ENCODE results near the gene MYD88. TPM values are rescaled to one million over a fixed set of nuclear protein-coding genes. Genes with fewer than 3 reads are reported as not detected.

The MYD88 gene
- total and polyA plus RNA-seq, 9 of the 15 experiments (the other 6 are each of a cell fraction or from before 2014, with no cell fraction given) = 3.2 to 47.3 (median 27.6) TPM

DNA sequence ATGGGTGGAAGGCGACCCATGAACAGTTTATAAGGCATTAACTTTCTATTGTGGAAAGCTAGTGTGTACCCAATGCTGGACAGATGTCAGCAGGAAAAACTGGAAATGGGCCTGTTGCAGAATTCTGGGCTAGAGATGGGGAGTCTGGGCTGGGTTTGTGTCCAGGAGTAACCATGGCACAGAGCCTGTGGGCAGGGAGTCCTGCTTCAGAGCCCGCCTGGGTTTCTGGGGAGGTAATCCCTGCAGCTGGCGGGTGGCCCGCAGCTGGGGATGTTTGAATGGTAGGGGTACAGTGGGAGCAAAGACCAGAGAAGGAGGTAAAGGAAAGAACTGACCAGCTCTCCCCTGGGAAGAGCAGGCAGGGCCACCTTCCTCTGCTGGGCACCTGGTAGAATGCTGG is 27.3 kb upstream of the MYD88 start (continued):
- TF ChIP-seq FOSL1 (tag; conservative IDR thresholded peaks at IDR 0.05) (no peak), PREB (CRISPR knock-in tag; IDR thresholded peaks at IDR 0.05) (no peak), HDAC1 (IDR thresholded peaks at IDR 0.05) (no peak), EP400 (IDR thresholded peaks at IDR 0.05) (no peak), SREBF1 (IDR thresholded peaks at IDR 0.05; ENCODE audit: borderline replicate concordance, low read depth, low read length) (no peak), IRF1 (CRISPR knock-in tag; IDR thresholded peaks at IDR 0.05; ENCODE audit: borderline replicate concordance) (no peak), KLF10 (CRISPR knock-in tag; IDR thresholded peaks at IDR 0.05) (no peak), CBFA2T2 (conservative IDR thresholded peaks at IDR 0.05) (no peak), HOXB6 (CRISPR knock-in tag; IDR thresholded peaks at IDR 0.05; ENCODE audit: borderline replicate concordance) (no peak), PURB (CRISPR knock-in tag; IDR thresholded peaks at IDR 0.05; ENCODE audit: low read depth) (no peak), MCM7 (IDR thresholded peaks at IDR 0.05) (no peak), ETS2 (tag; IDR thresholded peaks at IDR 0.05; ENCODE audit: borderline replicate concordance, poor library complexity, severe bottlenecking) (no peak), TRIM28 (IDR thresholded peaks at IDR 0.05) (no peak)
- TF ChIP-seq, protein P1, sequence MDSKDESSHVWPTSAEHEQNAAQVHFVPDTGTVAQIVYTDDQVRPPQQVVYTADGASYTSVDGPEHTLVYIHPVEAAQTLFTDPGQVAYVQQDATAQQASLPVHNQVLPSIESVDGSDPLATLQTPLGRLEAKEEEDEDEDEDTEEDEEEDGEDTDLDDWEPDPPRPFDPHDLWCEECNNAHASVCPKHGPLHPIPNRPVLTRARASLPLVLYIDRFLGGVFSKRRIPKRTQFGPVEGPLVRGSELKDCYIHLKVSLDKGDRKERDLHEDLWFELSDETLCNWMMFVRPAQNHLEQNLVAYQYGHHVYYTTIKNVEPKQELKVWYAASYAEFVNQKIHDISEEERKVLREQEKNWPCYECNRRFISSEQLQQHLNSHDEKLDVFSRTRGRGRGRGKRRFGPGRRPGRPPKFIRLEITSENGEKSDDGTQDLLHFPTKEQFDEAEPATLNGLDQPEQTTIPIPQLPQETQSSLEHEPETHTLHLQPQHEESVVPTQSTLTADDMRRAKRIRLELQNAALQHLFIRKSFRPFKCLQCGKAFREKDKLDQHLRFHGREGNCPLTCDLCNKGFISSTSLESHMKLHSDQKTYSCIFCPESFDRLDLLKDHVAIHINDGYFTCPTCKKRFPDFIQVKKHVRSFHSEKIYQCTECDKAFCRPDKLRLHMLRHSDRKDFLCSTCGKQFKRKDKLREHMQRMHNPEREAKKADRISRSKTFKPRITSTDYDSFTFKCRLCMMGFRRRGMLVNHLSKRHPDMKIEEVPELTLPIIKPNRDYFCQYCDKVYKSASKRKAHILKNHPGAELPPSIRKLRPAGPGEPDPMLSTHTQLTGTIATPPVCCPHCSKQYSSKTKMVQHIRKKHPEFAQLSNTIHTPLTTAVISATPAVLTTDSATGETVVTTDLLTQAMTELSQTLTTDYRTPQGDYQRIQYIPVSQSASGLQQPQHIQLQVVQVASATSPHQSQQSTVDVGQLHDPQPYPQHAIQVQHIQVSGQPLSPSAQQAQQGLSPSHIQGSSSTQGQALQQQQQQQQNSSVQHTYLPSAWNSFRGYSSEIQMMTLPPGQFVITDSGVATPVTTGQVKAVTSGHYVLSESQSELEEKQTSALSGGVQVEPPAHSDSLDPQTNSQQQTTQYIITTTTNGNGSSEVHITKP (IDR thresholded peaks at IDR 0.05; ENCODE audit: partially characterized antibody) = no peak
- TF ChIP-seq, protein P2, sequence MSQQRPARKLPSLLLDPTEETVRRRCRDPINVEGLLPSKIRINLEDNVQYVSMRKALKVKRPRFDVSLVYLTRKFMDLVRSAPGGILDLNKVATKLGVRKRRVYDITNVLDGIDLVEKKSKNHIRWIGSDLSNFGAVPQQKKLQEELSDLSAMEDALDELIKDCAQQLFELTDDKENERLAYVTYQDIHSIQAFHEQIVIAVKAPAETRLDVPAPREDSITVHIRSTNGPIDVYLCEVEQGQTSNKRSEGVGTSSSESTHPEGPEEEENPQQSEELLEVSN (IDR thresholded peaks at IDR 0.05; ENCODE audit: borderline replicate concordance in 1 of 2, extremely low read depth in 1 of 2, insufficient read depth in 1 of 2, insufficient read length in 1 of 2, low read depth in 1 of 2, low read length in 1 of 2, poor library complexity in 1 of 2, severe bottlenecking in 1 of 2) = no peak
- TF ChIP-seq, protein P3, sequence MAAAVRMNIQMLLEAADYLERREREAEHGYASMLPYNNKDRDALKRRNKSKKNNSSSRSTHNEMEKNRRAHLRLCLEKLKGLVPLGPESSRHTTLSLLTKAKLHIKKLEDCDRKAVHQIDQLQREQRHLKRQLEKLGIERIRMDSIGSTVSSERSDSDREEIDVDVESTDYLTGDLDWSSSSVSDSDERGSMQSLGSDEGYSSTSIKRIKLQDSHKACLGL (CRISPR knock-in tag; IDR thresholded peaks at IDR 0.05; ENCODE audit: borderline replicate concordance, poor library complexity, severe bottlenecking) = no peak
